Measurements from ENCODE around the gene ALX4. TPM values are rescaled to one million over a fixed set of nuclear protein-coding genes. Genes with fewer than 3 reads are reported as not detected.

ALX4 gene
- total RNA-seq, 1 donor from 2014 or later: 0.05 TPM

DNA sequence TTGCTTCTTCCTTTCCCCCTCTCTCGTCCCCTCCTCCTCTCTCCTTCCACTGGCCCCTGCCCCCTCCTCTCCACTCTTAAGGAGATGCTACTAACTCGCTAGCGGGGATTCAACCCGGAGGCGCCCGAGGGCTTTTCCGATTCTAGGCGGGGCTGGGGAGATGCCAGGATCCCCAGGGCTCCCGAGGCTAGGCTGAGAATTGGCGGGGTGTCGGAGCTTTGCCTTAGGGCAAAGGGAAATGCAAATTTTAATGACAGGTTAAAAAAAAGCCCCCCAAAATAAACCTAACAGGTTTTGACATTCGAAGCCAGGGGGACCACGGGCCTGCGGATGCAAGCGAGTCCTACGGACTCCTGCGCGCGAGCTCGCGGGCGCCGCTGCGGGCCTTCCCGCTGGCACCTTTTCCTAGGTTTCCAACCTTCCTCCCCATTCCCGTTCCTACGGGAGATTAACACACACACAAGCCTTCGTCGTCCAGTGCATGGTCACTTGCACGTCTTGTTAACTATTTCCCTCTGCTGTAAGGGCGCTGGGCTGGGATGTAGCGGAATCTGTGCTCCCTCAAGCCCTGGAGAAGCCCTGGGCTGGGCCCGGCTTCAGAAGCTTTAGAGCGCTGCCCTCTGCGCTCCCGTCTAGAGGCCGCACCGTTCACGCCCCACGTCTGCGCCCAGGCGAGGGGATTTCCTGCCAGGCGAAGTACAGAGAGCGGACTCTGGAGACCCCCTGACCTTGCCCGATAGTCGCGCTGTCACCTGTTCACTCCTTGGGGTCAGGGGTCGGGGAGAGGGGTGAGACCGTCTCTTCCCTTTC, 729 bp upstream of the ALX4 start:
- no peak for DNase-seq (ENCODE audit: low read depth, low spot score)
- TF ChIP-seq CTCF (conservative IDR thresholded peaks at IDR 0.05): no peak
- Mint-ChIP-seq H3K4me1 (peaks cover 9% of the 10 kb centered on the region), H3K27ac (ENCODE audit: unreplicated experiment) (no peak overlapping the region), H3K36me3 (ENCODE audit: low read depth) (peaks cover 3% of the 10 kb centered on the region), H3K27me3 (ENCODE audit: low read depth) (peaks cover 99% of the 10 kb centered on the region), H3K9me3 (no peaks in the 10 kb centered on the region), H3K4me3 (peak overlapping the region; percentile 84)

GRCh38 chr11:44310206-44310462, 195 bp upstream of the ALX4 start:
- Mint-ChIP-seq H3K27me3 (ENCODE audit: low read depth) (peaks cover 99% of the 10 kb centered on the region), H3K4me3 (peak overlapping the region; percentile 84), H3K4me1 (peaks cover 13% of the 10 kb centered on the region), H3K9me3 (no peaks in the 10 kb centered on the region), H3K27ac (ENCODE audit: unreplicated experiment) (no peak overlapping the region), H3K36me3 (ENCODE audit: low read depth) (peaks cover 3% of the 10 kb centered on the region)
- no peak for DNase-seq (ENCODE audit: low read depth, low spot score)
- TF ChIP-seq CTCF (conservative IDR thresholded peaks at IDR 0.05): no peak

- peaks cover 17% of the 10 kb centered on the region for H3K4me1 Mint-ChIP-seq
- no peaks in the 10 kb centered on the region for H3K9me3 Mint-ChIP-seq
- peak overlapping the region; percentile 67 for H3K4me3 Mint-ChIP-seq
- peaks cover 3% of the 10 kb centered on the region for H3K36me3 Mint-ChIP-seq (ENCODE audit: low read depth)
- no peak overlapping the region for H3K27ac Mint-ChIP-seq (ENCODE audit: unreplicated experiment)
- DNase-seq (ENCODE audit: low read depth, low spot score): no peak
- H3K27me3 Mint-ChIP-seq (ENCODE audit: low read depth): peaks cover 99% of the 10 kb centered on the region
- no peak for TF ChIP-seq CTCF (conservative IDR thresholded peaks at IDR 0.05)
Observed at GRCh38 chr11:44308923-44309477, 939 bp downstream of the ALX4 start.

DNA sequence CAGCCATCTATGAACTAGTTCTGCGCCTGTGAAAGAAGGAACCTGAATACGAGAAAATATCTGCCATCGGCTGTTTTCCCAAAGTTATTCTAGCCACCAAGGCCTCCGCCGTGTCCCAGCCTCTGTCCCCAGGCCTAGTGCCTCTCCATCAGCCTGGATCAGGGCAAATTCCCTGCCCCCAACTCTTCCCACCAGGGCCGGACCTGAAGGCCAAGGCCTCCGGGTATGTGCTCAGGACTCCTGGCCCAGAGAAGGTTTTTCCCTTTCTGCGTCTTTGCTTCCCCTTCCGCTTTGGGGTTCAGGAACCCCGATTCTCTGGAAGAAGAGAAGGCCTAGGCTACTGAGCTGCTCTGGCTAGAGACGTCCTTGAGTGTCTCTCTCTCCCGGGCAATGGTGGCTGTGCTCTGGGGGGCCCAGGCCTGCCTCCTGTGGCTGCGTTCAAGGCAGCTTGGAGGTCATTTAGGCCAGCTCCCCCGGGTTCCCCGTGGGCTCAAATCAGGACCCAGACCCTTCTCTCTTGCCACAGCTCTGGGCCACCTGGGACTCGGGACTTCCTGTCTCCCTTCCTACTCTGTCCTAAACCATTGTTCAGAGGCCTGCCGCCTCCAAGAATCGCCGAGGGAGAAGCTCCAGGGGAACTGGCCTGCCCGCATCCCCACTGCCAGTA, 1.6 kb downstream of the ALX4 start:
- Mint-ChIP-seq H3K4me1 (peaks cover 17% of the 10 kb centered on the region), H3K4me3 (peak overlapping the region; percentile 19), H3K36me3 (ENCODE audit: low read depth) (peaks cover 3% of the 10 kb centered on the region), H3K9me3 (no peaks in the 10 kb centered on the region), H3K27ac (ENCODE audit: unreplicated experiment) (no peak overlapping the region), H3K27me3 (ENCODE audit: low read depth) (peaks cover 99% of the 10 kb centered on the region)
- no peak for DNase-seq (ENCODE audit: low read depth, low spot score)
- TF ChIP-seq CTCF (conservative IDR thresholded peaks at IDR 0.05): no peak

DNA sequence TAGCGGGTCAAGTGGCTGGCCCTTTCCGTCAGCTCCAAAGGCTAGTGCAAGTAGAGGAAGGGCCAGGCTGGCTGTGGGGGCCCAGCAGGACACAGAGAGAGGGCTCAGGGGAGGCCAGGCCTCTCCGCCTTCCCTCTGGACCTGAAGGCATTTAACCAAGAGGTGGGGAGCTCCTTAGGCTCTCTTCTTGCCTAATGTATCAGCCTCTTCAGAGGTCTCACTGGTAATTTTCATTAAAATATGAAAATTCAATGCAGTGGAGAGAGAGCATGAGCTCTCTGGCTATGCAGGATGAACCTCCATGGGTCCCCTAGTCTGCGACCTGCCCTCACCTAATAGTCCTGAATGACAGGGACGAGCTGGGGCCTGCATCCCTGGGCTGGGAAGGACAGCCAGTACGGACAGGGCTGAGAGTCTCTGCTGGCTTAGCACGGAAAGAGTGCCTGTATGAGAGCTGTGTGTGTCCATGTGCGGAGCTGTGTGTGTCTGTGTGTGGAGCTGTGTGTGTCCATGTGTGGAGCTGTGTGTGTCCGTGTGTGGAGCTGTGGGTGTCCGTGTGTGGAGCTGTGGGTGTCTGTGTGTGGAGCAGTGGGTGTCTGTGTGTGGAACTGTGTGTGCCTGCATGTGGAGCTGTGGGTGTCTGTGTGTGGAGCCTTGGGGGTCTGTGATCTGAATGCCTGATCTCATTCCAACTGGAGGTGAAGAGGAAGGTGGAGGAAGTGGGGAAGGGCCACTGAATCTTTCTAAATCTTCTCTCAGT, 2.4 kb downstream of the ALX4 start:
- H3K27me3 Mint-ChIP-seq (ENCODE audit: low read depth): peaks cover 99% of the 10 kb centered on the region
- H3K9me3 Mint-ChIP-seq: no peaks in the 10 kb centered on the region
- no peak overlapping the region for H3K27ac Mint-ChIP-seq (ENCODE audit: unreplicated experiment)
- H3K4me1 Mint-ChIP-seq: peaks cover 17% of the 10 kb centered on the region
- no peak for TF ChIP-seq CTCF (conservative IDR thresholded peaks at IDR 0.05)
- H3K4me3 Mint-ChIP-seq: peak overlapping the region; percentile 7
- no peak for DNase-seq (ENCODE audit: low read depth, low spot score)
- peaks cover 3% of the 10 kb centered on the region for H3K36me3 Mint-ChIP-seq (ENCODE audit: low read depth)

Measured in neural crest cell (in vitro differentiated cells).